ENCODE results near the gene MEFV. TPM values are rescaled to one million over a fixed set of nuclear protein-coding genes. Genes with fewer than 3 reads are reported as not detected.
"Not testable (repeated sequence)": the region's sequence is repeated elsewhere in the genome, so short reads cannot be mapped to it uniquely, and the experiment has no call there.

The MEFV gene
- total RNA-seq, 1 donor from 2014 or later, result not detected

GRCh38 chr16:3220839-3221238 is 35.6 kb downstream of the MEFV start:
- DNase-seq (ENCODE audit: low read depth in 2 of 2), result no peak

GRCh38 chr16:3216263-3216640 is 40.2 kb downstream of the MEFV start:
- DNase-seq (ENCODE audit: low read depth in 2 of 2), result no peak

- no peak for DNase-seq (ENCODE audit: low read depth in 2 of 2)
Measured at GRCh38 chr16:3215601-3216262, 40.7 kb downstream of the MEFV start.

- DNase-seq (ENCODE audit: low read depth in 2 of 2), result no peak
Measured at GRCh38 chr16:3214904-3215600, 41.4 kb downstream of the MEFV start.

- no peak for DNase-seq (ENCODE audit: low read depth in 2 of 2)
Measured at GRCh38 chr16:3212567-3212966, 43.9 kb downstream of the MEFV start.

- no peak for DNase-seq (ENCODE audit: low read depth in 2 of 2)
Measured at GRCh38 chr16:3212006-3212405, 44.4 kb downstream of the MEFV start.

- no peak for DNase-seq (ENCODE audit: low read depth in 2 of 2)
Measured at GRCh38 chr16:3207086-3207953, 49.1 kb downstream of the MEFV start.

GRCh38 chr16:3205939-3206338 is 50.5 kb downstream of the MEFV start:
- not testable (repeated sequence) for DNase-seq (ENCODE audit: low read depth in 2 of 2)

- no peak for DNase-seq (ENCODE audit: low read depth in 2 of 2)
Measured at GRCh38 chr16:3202903-3203539, 53.4 kb downstream of the MEFV start.

GRCh38 chr16:3198334-3199072 is 57.9 kb downstream of the MEFV start:
- no peak for DNase-seq (ENCODE audit: low read depth in 2 of 2)

GRCh38 chr16:3197694-3198333 is 58.6 kb downstream of the MEFV start:
- DNase-seq (ENCODE audit: low read depth in 2 of 2), result not testable (repeated sequence)

- DNase-seq (ENCODE audit: low read depth in 2 of 2), result no peak
Measured at GRCh38 chr16:3195975-3196374, 60.5 kb downstream of the MEFV start.

- DNase-seq (ENCODE audit: low read depth in 2 of 2), result no peak
Measured at GRCh38 chr16:3194792-3195191, 61.6 kb downstream of the MEFV start.

- DNase-seq (ENCODE audit: low read depth in 2 of 2), result no peak
Measured at GRCh38 chr16:3193221-3194212, 62.9 kb downstream of the MEFV start.

GRCh38 chr16:3192476-3193019 is 63.9 kb downstream of the MEFV start:
- DNase-seq (ENCODE audit: low read depth in 2 of 2), result no peak
